GM18870 (cell line): Measurements from ENCODE around the gene MID1.

Experiments
- ATAC-seq: cut with Tn5 transposase; IDR thresholded peaks from one replicate; pipeline ENCODE4 v1.9.1; 2021; ENCODE audit warnings: moderate library complexity; ENCODE audit not compliant: unreplicated experiment

Gene MID1

DNA sequence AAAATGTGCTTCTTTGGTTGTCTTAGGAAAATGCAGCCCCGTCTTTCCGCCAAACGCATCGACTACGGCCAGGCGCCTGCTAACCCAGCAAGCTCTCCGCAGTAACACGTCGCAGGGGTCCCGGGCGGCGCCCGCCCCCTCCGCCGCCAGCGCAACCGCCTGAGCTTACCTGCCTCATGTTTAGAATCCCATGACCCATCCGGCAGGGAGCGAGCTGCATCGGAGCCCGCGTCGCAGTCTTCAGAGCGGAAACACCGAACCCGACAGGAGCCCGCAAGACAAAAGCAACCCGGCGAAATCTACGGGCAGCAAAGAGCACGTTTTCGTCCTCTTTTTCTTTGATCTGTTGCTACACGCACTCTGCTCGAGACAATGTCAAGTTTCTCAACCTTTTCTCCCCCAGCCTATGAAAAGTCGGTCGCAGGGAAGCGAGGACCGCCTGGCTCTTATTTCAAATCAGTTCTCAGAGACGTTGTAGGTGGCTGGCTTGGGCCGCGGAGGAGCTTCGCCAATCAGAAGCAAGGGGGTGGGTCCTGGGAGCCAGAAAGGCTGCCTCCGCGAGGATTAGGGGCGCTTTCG, at the start of gene MID1:
Gene MID1 (minus strand): TSS at position 465 of the 579 bp plus-strand sequence. CDS start 53,038 bp downstream, outside the sequence.
- ATAC-seq = no peak

- no peak for ATAC-seq
These were observed 46.8 kb upstream of the MID1 start for GRCh38 chrX:10667143-10667542.

DNA sequence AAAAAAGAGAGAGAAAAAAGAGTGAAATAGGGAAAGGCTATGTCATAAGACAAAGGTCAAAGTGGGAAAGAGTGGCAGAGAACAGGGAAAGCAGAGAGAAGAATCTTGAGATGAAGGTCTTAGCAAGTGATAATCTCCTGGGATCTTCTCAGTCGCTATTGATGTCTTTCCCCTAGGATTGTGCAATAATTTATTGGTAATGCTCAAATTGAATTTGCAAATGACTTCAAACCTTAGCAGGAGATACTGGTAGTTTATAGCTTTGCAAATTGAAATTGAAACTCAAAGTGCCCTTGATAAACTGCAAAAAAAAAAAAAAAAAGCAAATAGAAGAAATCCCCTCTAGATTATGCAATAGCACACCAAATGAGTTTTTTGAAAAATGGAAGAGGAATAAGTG, 45.7 kb upstream of the MID1 start:
- ATAC-seq = no peak

DNA sequence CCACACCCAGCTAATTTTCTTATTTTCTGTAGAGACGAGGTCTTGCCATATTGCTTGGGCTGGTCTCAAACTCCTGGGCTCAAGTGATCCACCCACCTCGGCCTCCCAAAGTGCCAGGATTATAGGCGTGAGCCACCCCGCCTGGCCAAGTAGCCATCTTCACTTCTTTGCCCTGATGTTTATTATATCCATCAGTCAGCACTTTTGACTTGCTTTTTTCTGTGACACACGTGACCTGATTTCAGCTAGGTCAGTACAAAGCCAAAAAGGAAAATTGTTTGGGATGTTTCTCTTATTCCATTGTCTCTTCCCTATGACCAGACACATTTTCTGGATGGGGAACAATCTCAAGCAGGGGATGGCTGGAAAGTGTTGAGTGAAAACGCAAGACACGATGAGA, 45.3 kb upstream of the MID1 start:
- ATAC-seq = no peak

GRCh38 chrX:10660171-10660570, 39.8 kb upstream of the MID1 start:
- ATAC-seq = no peak

DNA sequence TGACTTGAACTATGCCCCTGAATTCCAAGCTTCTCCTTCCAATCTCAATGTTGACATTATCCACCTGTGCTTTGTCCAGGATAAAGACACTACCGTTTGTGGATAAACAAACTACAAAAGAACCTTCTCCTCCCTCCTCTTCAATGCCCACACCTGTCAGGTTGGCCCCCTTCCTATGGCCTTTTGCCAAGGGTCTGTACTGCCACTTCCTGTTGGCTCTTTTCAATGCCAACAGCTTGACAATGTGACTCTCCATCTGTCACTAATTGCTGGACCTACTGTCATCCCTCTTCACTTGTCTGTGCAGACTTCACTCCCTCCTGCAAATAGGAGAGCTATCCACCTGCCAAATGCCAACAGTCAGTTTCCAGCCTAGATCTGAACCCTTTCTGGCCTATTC, 35.8 kb upstream of the MID1 start:
- ATAC-seq = no peak

DNA sequence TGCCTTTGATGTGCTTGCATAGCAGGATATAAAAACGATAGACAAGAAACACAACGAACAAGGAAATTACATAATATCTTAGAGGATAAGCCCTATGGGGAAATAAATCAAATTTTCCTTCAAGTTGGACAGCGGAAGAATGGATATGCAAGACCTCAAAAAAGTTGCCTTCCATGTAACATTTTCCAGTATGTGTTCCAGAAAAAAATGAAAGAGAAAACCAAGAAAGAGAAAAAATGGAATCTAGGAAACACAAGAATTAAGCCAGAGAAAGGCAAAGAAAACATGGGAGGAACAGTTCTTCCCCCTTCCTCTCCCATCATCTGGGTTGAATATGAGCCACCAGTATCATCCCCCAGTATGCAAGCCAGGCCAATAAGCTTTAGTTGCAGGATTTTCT, 34.6 kb upstream of the MID1 start:
- ATAC-seq = no peak

GRCh38 chrX:10653302-10653701, 32.9 kb upstream of the MID1 start:
- ATAC-seq = no peak

DNA sequence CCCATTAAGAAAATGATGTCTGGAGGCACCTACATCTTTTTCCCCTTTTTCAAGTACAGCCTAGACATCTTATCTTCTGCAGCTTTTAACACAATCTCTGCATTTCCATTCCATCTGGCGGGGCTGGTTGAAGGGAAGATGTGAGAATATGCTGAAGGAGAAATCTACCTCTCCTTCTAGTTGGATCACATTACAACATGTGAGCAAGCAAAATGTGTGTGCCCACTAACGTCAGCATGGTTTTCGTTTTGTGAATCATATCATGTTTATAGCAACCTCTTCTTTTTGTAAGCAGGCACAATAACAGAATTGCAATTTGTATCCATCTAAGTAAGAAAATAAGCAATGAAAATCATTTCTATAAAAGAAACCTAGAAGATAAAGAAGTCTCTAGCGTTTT, 28.9 kb upstream of the MID1 start:
- no peak for ATAC-seq

GRCh38 chrX:10648614-10649013, 28.2 kb upstream of the MID1 start:
- ATAC-seq = no peak

DNA sequence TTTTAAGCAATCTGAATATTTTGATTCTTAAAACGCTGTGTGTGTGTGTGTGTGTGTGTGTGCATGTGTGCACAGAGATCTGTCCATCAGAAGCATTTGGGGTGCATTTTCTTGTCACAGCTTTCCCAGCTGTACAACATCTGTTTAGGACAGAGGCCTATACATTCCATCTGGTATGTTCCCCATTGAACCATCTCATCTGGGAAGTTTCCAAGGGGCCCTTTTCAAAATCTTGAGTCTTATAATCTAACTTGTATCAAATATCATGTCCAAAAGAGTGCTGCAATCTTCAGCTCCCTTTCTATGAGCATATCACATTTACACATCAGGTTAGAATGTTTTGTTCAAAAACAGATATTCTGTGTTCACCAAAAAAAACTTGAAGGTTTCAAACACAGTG, 16.5 kb upstream of the MID1 start:
- no peak for ATAC-seq

DNA sequence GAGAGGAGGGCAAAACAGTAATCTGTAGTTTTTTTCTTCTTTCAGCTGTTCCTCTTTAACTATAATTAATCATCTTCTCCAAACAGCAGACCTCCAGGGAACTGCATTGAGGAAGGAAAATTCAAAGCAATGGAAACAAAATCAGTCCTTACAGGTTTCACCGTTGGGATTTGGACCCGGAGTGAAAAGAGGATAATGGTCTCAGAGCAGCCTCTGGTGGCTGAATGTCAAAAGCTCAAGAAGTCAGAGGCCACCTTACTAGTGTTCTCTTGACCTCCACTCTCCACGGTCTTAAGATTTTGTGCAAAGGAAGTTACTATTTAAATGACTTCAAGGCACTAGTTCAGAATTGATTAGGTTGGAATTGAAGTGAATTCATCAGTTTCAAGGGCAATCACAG, 16.0 kb upstream of the MID1 start:
- no peak for ATAC-seq

DNA sequence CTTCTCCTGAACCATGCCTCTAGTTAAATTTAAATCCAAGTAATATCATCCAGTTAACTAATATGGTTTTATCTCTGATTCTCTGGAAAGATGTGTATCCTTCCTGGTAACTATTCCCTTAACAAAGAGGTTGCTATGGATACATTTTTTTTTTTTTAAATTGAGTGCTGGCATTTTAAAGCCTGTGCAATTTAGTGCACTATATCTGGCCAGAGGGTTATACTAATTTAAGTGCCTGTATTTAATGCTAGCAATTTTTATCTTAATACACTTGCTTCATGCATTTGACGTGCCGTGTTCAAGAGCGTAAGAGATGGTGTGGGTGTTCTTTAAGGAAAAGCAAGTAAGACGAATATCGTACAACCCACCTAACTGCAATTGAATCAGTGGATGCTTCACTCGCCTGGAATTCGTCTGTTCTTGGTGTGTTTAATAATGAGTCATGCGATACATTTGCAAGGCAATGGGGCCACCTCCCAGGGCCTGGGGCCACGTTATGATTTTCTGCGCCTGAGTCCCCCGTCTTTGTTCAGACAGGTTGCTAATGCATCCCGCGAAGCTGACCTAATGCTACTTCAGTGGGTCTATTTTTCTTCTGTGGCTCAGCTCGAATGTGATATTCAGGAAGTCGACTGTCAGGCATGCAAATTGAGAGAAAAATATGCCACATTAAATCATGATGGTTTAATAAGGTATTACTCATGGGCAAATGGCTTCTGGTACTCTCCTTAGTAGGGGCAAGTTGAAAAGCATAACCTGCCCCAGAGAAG, 14.2 kb upstream of the MID1 start:
- no peak for ATAC-seq

DNA sequence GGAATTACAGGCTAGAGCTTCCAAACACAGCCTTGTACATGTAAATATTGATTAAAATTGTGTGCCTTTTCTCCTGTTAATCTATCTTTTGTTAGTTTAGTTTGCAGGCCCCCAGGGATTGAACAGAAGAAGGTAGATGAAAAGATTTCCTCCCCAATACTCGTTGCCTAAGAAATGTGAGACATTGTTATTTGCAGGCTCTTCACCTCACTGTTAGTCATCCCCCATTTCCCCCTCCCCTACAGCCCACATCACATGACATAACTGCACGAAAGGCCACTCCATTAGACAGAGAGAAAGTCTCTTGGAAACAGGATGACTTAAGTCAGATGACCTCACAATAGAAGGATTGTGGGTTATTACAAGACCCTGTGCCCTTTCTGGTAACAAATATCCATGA, 13.3 kb upstream of the MID1 start:
- no peak for ATAC-seq

- ATAC-seq = no peak
These were observed 11.2 kb upstream of the MID1 start for GRCh38 chrX:10631416-10632145.

- no peak for ATAC-seq
These were observed 9.9 kb upstream of the MID1 start for GRCh38 chrX:10630320-10630719.

GRCh38 chrX:10629905-10630304, 9.5 kb upstream of the MID1 start:
- ATAC-seq = no peak

GRCh38 chrX:10628906-10629305, 8.5 kb upstream of the MID1 start:
- no peak for ATAC-seq

DNA sequence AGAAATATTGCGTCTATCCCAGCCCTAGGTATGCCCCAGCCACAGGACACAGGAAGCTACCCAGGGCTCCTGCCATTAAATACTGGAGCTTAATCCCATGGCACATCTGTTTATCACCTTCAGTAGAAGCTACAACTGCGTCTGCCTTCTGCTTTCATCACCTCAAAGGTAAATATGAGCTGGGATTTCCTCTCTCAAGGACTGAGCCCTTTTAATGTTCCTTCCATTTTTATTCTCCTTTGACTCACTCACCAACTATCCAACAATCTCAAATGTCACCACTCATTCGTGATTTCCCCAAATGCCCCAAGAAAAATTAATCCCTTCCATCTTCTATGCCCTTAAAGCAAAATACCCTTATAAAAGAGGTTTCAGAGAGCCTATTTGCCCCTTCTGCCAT, 1.8 kb upstream of the MID1 start:
- ATAC-seq = no peak

DNA sequence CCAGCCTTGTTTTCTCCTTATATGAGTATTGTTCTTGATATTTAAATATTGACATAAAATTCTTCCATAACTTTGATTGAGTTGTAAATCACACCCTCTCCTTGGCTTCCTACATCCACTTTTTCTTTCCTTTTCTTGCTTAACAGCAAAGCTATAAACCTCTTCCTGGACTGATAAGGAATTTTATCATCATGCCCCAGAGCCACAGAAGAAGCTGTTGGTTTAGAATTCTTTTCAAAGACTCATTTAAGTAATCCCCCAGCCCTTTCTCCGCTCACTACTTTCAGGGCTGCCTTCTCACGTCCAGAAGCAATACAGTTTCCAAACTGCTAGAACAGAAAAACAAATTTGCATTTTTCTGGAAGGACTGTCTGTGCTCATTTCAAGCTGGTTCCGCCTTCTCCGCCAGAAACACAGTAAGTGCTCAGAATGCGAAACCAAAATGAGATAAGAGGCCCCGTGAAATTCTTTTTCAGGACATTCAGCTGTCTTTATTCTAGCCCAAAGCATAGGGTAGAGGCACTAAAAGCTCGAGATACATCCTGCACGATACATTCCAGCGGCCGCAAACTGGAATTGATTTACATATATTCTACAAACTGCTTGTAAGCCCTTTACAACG, 849 bp downstream of the MID1 start:
- no peak for ATAC-seq

DNA sequence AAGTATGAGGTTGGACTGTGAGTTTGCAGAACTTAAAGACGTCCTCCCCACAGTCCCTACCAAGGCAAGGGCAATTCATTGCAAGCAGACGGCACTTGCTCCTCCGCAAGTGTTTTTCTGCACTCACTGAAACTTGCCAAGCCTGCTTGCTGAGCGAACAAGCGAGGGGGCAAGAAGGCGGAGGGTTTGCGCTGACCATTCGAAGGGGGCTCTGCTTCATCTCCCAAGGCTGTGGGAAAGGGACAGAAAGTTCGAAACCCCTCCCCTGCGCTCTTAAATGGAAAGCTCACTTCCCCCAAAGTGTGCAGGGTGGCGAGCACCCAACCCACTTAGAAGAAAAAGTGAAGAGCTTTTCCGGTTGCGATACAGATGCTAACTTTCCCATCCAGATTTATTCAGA, 1.4 kb downstream of the MID1 start:
- no peak for ATAC-seq

DNA sequence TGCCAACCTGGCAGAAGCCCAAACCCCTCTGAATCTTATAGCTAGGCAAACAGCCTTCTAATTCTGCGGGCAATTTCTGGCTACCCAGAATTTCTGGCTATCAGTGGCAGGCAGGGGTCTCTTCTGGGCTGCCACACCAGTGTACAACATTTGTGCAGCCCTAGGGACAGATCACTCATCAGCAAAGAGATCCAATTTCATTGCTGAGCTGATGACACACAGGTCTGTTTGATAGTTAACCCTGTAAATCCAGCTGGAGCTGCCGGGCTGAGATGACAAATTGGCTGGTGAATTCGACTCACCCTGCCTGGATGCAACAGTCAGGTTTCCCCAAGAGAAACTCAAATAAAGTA, 2.4 kb downstream of the MID1 start:
- no peak for ATAC-seq
